DOHH2 (cell line): Measurements from ENCODE around the gene FAM107B.

ENCODE experiments used
- EZH2phosphoT487 ChIP-seq: fragments of 200-600 bp; sonication (generic); IDR thresholded peaks from 2 replicates; pipeline ENCODE4 v1.6.1; 2017; ENCODE audit warnings: borderline replicate concordance, mild to moderate bottlenecking, antibody characterized with exemption, low read length, moderate library complexity, mixed read lengths
- TF ChIP-seq, protein P1 (sequence below): fragments of 200-600 bp; sonication (generic); IDR thresholded peaks from one replicate; pipeline ENCODE4 v1.5.1; 2014; ENCODE audit warnings: antibody characterized with exemption, mild to moderate bottlenecking, low read depth, low read length; ENCODE audit not compliant: poor library complexity, severe bottlenecking

DNA sequence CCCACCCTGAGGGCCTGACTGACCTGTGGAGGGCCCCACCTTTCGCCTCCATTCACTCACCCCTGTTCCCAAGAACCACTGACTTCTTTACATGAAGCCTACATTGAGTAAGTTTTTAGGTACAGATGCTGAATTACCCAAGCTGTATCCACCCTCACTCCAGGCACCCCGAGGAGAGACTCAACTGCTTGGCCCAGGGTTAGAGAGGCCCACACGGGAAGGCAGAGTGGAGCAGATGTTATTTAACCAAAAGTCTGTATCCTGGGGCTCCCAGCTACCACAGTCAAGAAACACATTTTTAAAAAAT is 230.8 kb downstream of the FAM107B start:
- TF ChIP-seq, protein P1, sequence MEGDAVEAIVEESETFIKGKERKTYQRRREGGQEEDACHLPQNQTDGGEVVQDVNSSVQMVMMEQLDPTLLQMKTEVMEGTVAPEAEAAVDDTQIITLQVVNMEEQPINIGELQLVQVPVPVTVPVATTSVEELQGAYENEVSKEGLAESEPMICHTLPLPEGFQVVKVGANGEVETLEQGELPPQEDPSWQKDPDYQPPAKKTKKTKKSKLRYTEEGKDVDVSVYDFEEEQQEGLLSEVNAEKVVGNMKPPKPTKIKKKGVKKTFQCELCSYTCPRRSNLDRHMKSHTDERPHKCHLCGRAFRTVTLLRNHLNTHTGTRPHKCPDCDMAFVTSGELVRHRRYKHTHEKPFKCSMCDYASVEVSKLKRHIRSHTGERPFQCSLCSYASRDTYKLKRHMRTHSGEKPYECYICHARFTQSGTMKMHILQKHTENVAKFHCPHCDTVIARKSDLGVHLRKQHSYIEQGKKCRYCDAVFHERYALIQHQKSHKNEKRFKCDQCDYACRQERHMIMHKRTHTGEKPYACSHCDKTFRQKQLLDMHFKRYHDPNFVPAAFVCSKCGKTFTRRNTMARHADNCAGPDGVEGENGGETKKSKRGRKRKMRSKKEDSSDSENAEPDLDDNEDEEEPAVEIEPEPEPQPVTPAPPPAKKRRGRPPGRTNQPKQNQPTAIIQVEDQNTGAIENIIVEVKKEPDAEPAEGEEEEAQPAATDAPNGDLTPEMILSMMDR: no peak
- TF ChIP-seq EZH2phosphoT487: no peak
